ENCODE results near the gene LMAN2.
"Not testable (repeated sequence)": the region's sequence is repeated elsewhere in the genome, so short reads cannot be mapped to it uniquely, and the experiment has no call there.

The LMAN2 gene

DNA sequence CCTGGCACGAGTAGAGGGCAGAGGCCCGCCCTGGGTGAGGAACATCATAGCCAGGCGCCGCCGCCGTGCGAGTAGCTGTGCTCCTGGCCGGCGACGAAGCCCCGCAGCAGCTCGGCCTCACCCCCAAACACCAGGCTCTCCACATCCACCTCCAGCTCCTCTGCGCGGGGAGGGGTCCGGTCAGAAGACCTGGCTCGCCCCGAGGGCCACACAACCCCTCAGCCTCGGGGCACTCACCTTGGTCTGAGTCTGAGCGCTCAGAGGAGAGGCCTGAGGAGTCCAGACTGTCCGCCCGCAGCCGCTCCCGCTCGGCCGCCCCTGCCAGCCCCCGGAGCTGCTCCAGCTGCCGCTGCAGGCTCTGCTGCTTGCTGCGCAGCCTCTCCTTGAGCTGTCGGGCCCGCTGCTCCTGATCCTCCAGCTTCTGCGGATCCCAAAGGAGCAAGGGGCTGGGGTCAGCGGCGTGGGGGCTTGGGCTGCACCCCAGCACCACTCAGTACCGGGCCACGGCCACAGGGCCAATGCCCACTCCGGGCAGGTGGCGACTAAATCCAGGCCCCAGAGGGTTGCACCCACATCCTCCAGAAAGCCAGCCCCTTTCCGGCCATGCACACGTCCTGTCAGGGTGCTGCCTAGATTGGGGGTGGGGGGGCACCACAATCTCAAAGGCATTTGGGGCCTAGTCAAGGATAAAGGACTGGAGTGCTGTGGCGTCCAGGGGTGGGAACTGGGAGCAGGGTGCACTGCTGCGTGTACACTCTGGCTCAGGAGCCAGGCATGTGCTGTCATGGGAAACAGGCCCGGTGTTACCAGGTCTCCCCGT, 43.7 kb downstream of the LMAN2 start:
- Histone ChIP-seq H3K36me3 (ENCODE audit: control insufficient read depth, insufficient read depth, low read length, severe bottlenecking) (peaks cover 16% of the 10 kb centered on the region), H3K9ac (ENCODE audit: low read length) (peak overlapping the region; percentile 49), H3K27me3 (replicated peaks; ENCODE audit: control insufficient read depth, insufficient read depth, low read length) (no peaks in the 10 kb centered on the region), H3K9me3 (ENCODE audit: control insufficient read depth, low read length) (no peaks in the 10 kb centered on the region), H3K4me3 (ENCODE audit: low read length) (no peak overlapping the region), H3K4me1 (ENCODE audit: control insufficient read depth, insufficient read depth, low read length) (peaks cover 42% of the 10 kb centered on the region)
- no peak for DNase-seq (ENCODE audit: low read depth)

DNA sequence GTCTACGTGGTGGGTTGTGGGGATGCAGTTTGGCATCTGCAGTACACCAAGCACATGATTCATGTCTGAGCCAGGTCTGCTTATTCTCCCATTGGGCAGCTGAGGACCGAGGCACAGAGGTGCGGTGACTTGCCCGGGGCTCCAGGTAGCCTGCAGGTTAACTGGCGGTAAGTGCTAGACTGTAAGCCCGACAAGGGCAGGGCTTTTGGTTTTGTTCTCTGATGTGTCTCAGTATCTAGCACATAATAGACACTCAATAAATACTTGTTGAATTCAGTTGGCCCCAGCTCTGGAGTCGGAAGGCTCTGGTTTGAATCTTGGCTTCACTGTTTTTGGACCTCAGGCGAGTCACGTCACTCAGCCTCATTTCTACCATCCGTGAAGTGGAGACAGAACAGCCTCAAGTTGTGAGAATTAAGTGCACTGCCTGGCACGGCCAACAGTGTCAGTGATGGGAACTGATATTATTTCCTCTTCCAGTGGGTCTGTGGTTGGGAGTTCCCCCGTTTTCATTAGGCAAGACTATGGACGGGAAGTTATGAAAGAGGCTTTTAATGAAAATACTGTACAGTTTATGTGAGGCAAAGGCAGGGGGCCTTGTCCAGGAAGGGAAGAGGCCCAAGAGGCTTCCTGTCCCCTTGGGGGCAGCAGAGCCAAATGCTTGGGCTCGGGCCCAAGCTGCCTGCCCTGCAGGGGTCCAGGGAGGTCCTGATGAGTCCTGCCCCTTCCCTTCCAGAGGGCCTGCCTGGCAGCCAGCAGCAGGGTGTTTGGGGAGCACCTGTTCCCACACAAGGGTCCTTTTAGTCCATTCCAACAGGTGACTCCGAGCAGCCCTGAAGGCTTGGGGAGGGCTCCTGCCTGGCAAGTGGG, 44.6 kb downstream of the LMAN2 start:
- DNase-seq (ENCODE audit: low read depth): no peak
- H3K9me3 ChIP-seq (ENCODE audit: control insufficient read depth, low read length): no peaks in the 10 kb centered on the region
- H3K27me3 ChIP-seq (replicated peaks; ENCODE audit: control insufficient read depth, insufficient read depth, low read length): no peaks in the 10 kb centered on the region
- no peak overlapping the region for H3K4me3 ChIP-seq (ENCODE audit: low read length)
- peaks cover 16% of the 10 kb centered on the region for H3K36me3 ChIP-seq (ENCODE audit: control insufficient read depth, insufficient read depth, low read length, severe bottlenecking)
- H3K4me1 ChIP-seq (ENCODE audit: control insufficient read depth, insufficient read depth, low read length): peaks cover 50% of the 10 kb centered on the region
- H3K9ac ChIP-seq (ENCODE audit: low read length): peak overlapping the region; percentile 49

DNA sequence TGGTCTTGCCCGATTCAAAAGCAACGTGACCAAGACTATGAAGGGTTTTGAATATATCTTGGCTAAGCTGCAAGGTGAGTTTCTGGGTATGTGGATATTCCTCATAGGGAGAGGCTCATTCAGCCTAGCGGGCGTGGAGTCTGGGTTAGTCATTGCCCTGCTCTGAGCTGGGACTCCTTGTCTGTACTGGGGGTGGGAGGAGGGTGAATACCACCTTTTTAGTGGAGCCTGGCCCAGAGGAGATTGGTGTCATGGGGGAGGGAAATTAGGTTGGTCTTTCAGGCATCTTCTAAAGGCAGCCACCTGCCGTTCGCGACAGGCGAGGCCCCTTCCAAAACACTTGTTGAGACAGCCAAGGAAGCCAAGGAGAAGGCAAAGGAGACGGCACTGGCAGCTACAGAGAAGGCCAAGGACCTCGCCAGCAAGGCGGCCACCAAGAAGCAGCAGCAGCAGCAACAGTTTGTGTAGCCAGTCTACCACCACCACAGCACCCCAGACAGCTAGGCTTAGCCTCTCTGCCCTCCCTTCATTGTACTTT, 45.3 kb downstream of the LMAN2 start:
- H3K9ac ChIP-seq (ENCODE audit: low read length): peak overlapping the region; percentile 16
- peaks cover 20% of the 10 kb centered on the region for H3K36me3 ChIP-seq (ENCODE audit: control insufficient read depth, insufficient read depth, low read length, severe bottlenecking)
- not testable (repeated sequence) for H3K27me3 ChIP-seq (replicated peaks; ENCODE audit: control insufficient read depth, insufficient read depth, low read length); DNase-seq (ENCODE audit: low read depth); H3K9me3 ChIP-seq (ENCODE audit: control insufficient read depth, low read length); H3K4me3 ChIP-seq (ENCODE audit: low read length)
- H3K4me1 ChIP-seq (ENCODE audit: control insufficient read depth, insufficient read depth, low read length): peaks cover 49% of the 10 kb centered on the region

DNA sequence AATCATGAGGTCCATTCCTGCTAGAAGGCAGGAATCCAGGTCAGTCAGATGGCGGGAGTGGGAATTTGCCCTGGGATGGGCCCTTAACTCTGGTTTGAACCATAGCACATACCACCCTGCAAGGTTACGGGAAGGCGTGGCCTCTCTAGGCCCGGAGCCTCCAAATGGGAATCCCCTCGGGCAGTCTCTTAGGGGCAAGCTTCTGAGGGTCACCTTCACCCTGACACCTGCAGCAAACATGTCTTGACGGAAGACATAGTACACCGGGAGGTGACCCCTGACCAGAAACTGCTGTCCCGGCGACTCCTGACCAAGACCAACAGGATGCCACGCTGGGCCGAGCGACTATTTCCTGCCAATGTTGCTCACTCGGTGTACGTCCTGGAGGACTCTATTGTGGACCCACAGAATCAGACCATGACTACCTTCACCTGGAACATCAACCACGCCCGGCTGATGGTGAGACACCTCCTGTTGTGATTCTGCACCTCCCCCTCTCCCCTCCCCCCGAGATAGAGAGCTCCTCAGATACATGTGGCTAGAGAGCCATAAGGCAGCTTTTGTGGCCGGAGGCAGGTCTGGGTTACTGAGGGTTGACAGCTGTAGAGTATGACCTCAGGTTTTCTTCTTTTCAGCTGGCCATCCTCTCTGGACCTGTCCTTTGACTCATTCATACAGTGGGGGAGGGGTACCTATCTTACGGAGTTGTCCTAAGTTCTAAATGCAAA, 46.9 kb downstream of the LMAN2 start:
- H3K36me3 ChIP-seq (ENCODE audit: control insufficient read depth, insufficient read depth, low read length, severe bottlenecking): peaks cover 24% of the 10 kb centered on the region
- peaks cover 54% of the 10 kb centered on the region for H3K4me1 ChIP-seq (ENCODE audit: control insufficient read depth, insufficient read depth, low read length)
- H3K9ac ChIP-seq (ENCODE audit: low read length): peak overlapping the region; percentile 97
- no peaks in the 10 kb centered on the region for H3K27me3 ChIP-seq (replicated peaks; ENCODE audit: control insufficient read depth, insufficient read depth, low read length)
- no peak for DNase-seq (ENCODE audit: low read depth)
- peak overlapping the region; percentile 99 for H3K4me3 ChIP-seq (ENCODE audit: low read length)
- H3K9me3 ChIP-seq (ENCODE audit: control insufficient read depth, low read length): no peaks in the 10 kb centered on the region

DNA sequence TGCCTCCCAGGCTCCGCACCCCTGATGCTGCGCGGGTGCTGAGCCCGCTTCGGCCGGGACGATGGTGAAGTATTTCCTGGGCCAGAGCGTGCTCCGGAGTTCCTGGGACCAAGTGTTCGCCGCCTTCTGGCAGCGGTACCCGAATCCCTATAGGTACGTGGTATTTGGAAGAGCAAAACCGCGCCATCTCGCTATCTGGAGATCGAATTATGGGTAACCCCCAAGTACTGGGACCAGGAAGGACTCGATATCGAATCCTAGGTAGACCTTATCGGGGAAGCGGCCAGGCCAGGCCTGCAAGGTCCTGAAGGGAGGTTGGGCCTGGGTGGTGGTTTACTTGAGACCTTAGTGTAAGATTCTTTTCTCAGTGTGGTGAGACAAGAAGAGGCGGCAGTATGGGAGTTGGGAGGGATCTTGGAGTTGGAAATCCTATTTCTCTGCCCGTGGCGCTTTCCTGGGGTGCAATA, 47.5 kb downstream of the LMAN2 start:
- peak overlapping the region; percentile 99 for H3K4me3 ChIP-seq (ENCODE audit: low read length)
- no peaks in the 10 kb centered on the region for H3K27me3 ChIP-seq (replicated peaks; ENCODE audit: control insufficient read depth, insufficient read depth, low read length)
- peak overlapping the region; percentile 97 for H3K9ac ChIP-seq (ENCODE audit: low read length)
- H3K36me3 ChIP-seq (ENCODE audit: control insufficient read depth, insufficient read depth, low read length, severe bottlenecking): peaks cover 24% of the 10 kb centered on the region
- peak; percentile 24 for DNase-seq (ENCODE audit: low read depth)
- H3K9me3 ChIP-seq (ENCODE audit: control insufficient read depth, low read length): no peaks in the 10 kb centered on the region
- peaks cover 54% of the 10 kb centered on the region for H3K4me1 ChIP-seq (ENCODE audit: control insufficient read depth, insufficient read depth, low read length)

DNA sequence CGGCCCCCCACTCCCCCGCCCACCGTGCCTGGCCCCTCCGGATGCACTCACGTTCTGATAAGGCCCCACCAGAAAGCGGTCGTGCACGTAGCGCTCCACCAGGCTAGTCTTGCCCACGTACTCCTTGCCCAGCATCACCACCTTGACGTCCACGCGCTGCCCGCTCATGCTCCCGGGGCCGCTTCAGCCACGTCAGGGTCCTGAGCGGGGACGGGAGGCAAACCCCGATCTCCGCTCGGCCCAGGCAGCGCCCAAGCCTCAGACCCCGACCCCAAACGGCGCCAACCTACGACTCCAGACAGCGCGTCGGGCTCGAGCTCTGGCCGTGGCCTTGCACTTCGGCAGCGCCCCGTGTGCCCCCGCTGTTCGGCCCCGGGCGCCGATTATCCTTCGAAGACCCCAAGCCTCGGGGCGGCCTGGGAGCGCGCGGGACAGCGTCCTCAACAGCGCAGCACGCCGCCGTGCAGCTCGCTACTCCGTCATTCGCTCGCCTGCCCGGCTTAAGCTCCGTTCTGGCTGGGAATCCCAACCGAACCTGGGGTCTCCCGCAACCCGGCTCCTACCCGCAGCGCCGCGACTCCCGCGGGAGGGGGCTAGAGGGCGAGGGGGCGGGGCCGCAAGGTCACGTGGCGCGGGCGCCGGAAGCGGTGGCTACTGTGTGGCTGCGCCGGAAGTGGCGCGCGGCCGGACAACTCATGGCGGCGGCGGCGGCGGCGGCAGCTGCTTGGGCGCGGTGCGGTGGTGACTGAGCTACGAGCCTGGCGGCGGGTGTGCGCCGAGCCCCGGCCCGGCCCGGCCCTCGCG, 48.1 kb downstream of the LMAN2 start, which contains the start of the genes PRELID1 and RAB24:
Gene PRELID1 (plus strand): TSS at position 679 of the 804 bp plus-strand sequence. CDS start 187 bp downstream, outside the sequence.
Gene RAB24 (minus strand): TSS at position 599 of the 804 bp plus-strand sequence. CDS start 431 bp downstream, at position 168.
- Histone ChIP-seq H3K4me3 (ENCODE audit: low read length) (peak within 1 kb of the TSS; percentile 99), H3K36me3 (ENCODE audit: control insufficient read depth, insufficient read depth, low read length, severe bottlenecking) (peaks cover 24% of the 10 kb centered on the region), H3K9me3 (ENCODE audit: control insufficient read depth, low read length) (no peaks in the 10 kb centered on the region), H3K4me1 (ENCODE audit: control insufficient read depth, insufficient read depth, low read length) (peaks cover 55% of the 10 kb centered on the region), H3K9ac (ENCODE audit: low read length) (peak within 1 kb of the TSS; percentile 97), H3K27me3 (replicated peaks; ENCODE audit: control insufficient read depth, insufficient read depth, low read length) (no peaks in the 10 kb centered on the region)
- DNase-seq (ENCODE audit: low read depth): peak; percentile 97

DNA sequence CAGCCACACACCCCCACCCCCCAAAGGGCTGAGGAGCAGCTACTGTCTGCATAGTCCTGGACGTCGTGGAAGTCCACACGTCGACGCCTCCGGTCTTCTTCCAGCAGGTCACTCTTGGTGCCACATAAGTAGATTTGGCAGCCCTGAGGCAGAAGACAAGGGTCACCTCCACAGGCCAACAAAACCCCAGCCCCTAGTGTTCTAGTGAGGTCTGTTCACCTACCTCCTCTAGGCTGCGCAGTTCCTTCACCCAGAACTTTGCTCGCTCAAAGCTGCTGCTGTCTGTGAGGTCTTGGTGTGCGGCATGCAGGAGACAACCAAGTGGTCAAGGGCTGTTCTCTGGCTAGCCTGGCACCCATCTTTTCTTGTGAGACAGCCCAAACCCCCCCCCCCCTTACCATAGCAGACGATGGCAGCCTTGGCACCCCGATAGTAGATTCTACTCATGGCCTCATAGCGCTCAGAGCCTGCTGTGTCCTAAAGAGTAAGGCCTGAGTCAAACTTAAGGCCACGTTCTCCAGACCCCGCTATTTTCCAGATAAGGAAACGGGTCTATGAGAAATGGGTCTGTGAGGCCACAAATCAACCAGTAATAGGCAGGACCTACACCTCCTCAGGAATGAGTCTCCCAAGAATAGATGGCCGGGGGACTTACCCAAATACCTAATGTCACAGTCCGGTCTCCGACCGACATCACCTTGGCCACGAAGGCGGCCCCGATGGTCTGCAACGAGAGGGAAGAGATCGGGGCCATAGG, 48.9 kb downstream of the LMAN2 start:
- Histone ChIP-seq H3K36me3 (ENCODE audit: control insufficient read depth, insufficient read depth, low read length, severe bottlenecking) (peaks cover 24% of the 10 kb centered on the region), H3K27me3 (replicated peaks; ENCODE audit: control insufficient read depth, insufficient read depth, low read length) (no peaks in the 10 kb centered on the region), H3K9ac (ENCODE audit: low read length) (peak overlapping the region; percentile 97), H3K4me3 (ENCODE audit: low read length) (peak overlapping the region; percentile 99), H3K4me1 (ENCODE audit: control insufficient read depth, insufficient read depth, low read length) (peaks cover 55% of the 10 kb centered on the region), H3K9me3 (ENCODE audit: control insufficient read depth, low read length) (no peaks in the 10 kb centered on the region)
- peak; percentile 28 for DNase-seq (ENCODE audit: low read depth)

DNA sequence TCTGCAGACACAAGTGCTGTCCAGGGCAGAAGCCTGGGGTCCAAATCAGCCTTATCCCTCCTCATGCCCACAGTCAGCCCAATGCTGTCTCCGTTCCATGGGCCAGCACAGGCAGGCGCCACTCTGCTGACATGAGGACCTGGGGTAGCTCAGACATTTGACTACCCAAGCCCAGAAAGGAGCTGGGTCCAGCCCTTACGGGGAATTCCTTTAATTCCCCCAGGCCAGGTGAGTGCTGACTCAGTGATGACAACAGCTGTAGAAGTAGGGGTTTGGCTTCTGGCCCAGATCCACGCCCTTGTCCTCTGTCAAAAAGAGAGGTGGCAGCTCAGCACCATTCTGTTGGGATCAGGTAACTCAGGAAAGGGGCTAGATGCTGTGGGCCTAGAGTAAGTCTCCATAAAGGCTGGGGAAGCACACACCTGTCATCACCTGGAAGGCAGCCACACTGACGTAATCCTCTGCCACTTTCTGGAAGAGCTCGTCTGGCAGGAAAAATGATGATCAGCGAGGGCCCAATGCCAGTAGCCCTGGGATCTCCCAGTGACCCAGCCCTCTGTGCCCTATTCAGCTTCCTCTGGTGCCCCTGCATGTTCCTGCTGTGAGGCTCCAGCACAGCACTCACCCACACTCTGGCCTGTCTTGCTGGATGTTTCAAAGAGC, 49.8 kb downstream of the LMAN2 start:
- Histone ChIP-seq H3K9me3 (ENCODE audit: control insufficient read depth, low read length) (no peaks in the 10 kb centered on the region), H3K27me3 (replicated peaks; ENCODE audit: control insufficient read depth, insufficient read depth, low read length) (no peaks in the 10 kb centered on the region), H3K9ac (ENCODE audit: low read length) (no peak overlapping the region), H3K4me3 (ENCODE audit: low read length) (peak overlapping the region; percentile 99), H3K4me1 (ENCODE audit: control insufficient read depth, insufficient read depth, low read length) (peaks cover 46% of the 10 kb centered on the region), H3K36me3 (ENCODE audit: control insufficient read depth, insufficient read depth, low read length, severe bottlenecking) (peaks cover 19% of the 10 kb centered on the region)
- no peak for DNase-seq (ENCODE audit: low read depth)

DNA sequence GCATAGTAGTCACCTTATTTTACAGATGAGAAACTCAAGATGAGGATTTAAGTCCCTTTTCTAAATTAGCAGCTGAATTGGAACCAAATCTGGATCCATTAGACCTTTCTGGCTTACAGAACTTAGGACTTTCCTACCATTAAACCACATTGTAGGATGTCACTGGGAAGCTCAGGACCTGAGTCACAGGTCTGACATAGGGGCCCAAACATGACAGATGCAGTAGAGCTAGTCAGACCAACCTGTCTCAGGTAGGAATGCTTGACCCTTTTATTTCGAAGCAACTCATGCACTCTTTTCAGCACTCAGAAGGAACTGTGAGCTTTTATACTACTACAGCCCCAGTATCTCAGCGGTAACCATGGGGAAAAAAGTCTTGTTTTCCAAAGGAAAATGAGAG, 50.5 kb downstream of the LMAN2 start:
- H3K4me1 ChIP-seq (ENCODE audit: control insufficient read depth, insufficient read depth, low read length): peaks cover 40% of the 10 kb centered on the region
- H3K4me3 ChIP-seq (ENCODE audit: low read length): no peak overlapping the region
- H3K9me3 ChIP-seq (ENCODE audit: control insufficient read depth, low read length): no peaks in the 10 kb centered on the region
- peaks cover 14% of the 10 kb centered on the region for H3K36me3 ChIP-seq (ENCODE audit: control insufficient read depth, insufficient read depth, low read length, severe bottlenecking)
- DNase-seq (ENCODE audit: low read depth): no peak
- H3K27me3 ChIP-seq (replicated peaks; ENCODE audit: control insufficient read depth, insufficient read depth, low read length): no peaks in the 10 kb centered on the region
- H3K9ac ChIP-seq (ENCODE audit: low read length): no peak overlapping the region

Data from adipocyte (in vitro differentiated cells).